ENCODE results near the gene OR10A3.

- TF ChIP-seq CTCF (IDR thresholded peaks at IDR 0.05) (no peak), POLR2A (IDR thresholded peaks at IDR 0.05) (no peak), POLR2AphosphoS5 (IDR thresholded peaks at IDR 0.05) (no peak), EP300 (IDR thresholded peaks at IDR 0.05) (no peak)
These were observed 40.1 kb downstream of the OR10A3 start for GRCh38 chr11:7901319-7901854.

Data from upper lobe of left lung (tissue), 4 donors.